MM.1S (cell line): Measurements from ENCODE around the gene LMBR1L.

ENCODE experiments used
- DNase-seq: peaks from one replicate; pipeline ENCODE4 v3.0.0-alpha.2; 2015
- H2AFZ ChIP-seq: fragments of 300-600 bp; sonication (generic); 2 replicates; pipeline ENCODE4 v1.6.0; 2016; ENCODE audit warnings: antibody characterized with exemption, low read length
- H3F3A ChIP-seq: fragments of 300-600 bp; sonication (generic); 2 replicates; pipeline ENCODE4 v1.6.1; 2016; ENCODE audit warnings: mild to moderate bottlenecking, antibody characterized with exemption, low read length, moderate library complexity, mixed read lengths; ENCODE audit not compliant: insufficient read depth
- H3K27ac ChIP-seq: fragments of 300-600 bp; sonication (generic); 2 replicates; pipeline ENCODE4 v1.5.1; 2016; ENCODE audit warnings: mild to moderate bottlenecking, low read length
- H3K27me3 ChIP-seq: fragments of 300-600 bp; sonication (generic); replicated peaks from 2 replicates; pipeline ENCODE4 v1.6.0; 2016; ENCODE audit warnings: low read length; ENCODE audit not compliant: insufficient read depth
- H3K36me3 ChIP-seq: fragments of 300-600 bp; sonication (generic); replicated peaks from 2 replicates; pipeline ENCODE4 v1.6.1; 2016; ENCODE audit warnings: mild to moderate bottlenecking, low read length, mixed read lengths; ENCODE audit not compliant: insufficient read depth
- H3K4me1 ChIP-seq: fragments of 300-600 bp; sonication (generic); 2 replicates; pipeline ENCODE4 v1.6.1; 2016; ENCODE audit warnings: low read length, mixed read lengths
- H3K4me2 ChIP-seq: fragments of 300-600 bp; sonication (generic); 2 replicates; pipeline ENCODE4 v1.6.0; 2016; ENCODE audit warnings: low read depth, low read length
- H3K4me3 ChIP-seq: fragments of 300-600 bp; sonication (generic); 2 replicates; pipeline ENCODE4 v1.5.1; 2016; ENCODE audit warnings: low read length, mixed read lengths
- H3K79me2 ChIP-seq: fragments of 300-600 bp; sonication (generic); 2 replicates; pipeline ENCODE4 v1.6.1; 2016; ENCODE audit warnings: mixed run types, low read length, mixed read lengths
- H3K9ac ChIP-seq: fragments of 300-600 bp; sonication (generic); 2 replicates; pipeline ENCODE4 v1.6.1; 2016; ENCODE audit warnings: low read length, mixed read lengths
- H3K9me2 ChIP-seq: fragments of 300-600 bp; sonication (generic); replicated peaks from 2 replicates; pipeline ENCODE4 v1.6.1; 2016; ENCODE audit warnings: mild to moderate bottlenecking, low read length, mixed read lengths; ENCODE audit not compliant: insufficient read depth
- H3K9me3 ChIP-seq: fragments of 300-600 bp; sonication (generic); replicated peaks from 2 replicates; pipeline ENCODE4 v1.6.1; 2016; ENCODE audit warnings: mild to moderate bottlenecking, low read length, mixed read lengths; ENCODE audit not compliant: insufficient read depth
- H4K20me1 ChIP-seq: fragments of 300-600 bp; sonication (generic); 2 replicates; pipeline ENCODE4 v1.6.1; 2016; ENCODE audit warnings: mild to moderate bottlenecking, low read length, moderate library complexity, mixed read lengths; ENCODE audit not compliant: insufficient read depth
- CTCF ChIP-seq: fragments of 300-600 bp; sonication (generic); IDR thresholded peaks from 2 replicates; pipeline ENCODE4 v1.5.1; 2016; ENCODE audit warnings: antibody characterized with exemption, low read length, mixed read lengths
- EZH2 ChIP-seq: fragments of 300-600 bp; sonication (generic); optimal IDR thresholded peaks from 2 replicates; pipeline ENCODE3; 2017; ENCODE audit warnings: low read depth, mild to moderate bottlenecking, antibody characterized with exemption, low read length, mixed read lengths
- EZH2phosphoT487 ChIP-seq: fragments of 300-600 bp; sonication (generic); IDR thresholded peaks from 2 replicates; pipeline ENCODE4 v1.6.1; 2018; ENCODE audit warnings: antibody characterized with exemption, low read length

Gene LMBR1L

DNA sequence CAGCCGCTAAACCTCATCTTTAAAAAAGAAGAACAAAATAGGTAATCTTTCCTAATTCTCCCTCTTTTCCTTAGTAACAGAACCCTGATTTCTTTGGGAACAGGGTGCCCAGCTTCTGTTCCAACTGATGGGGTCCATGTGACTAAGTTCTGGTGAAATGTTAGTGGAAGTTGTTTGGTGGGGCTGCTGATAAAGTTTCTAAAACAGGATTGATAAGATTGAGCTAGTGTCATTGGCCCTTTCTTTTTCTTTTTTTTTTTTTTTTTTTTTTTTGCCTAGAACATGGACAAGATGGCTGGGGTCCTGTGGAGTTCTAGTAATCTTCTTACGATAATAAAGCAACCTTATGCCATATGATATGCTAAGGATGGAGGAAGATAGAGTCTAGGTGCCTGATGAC is 36.7 kb upstream of the LMBR1L start:
- H3K79me2 ChIP-seq = no peaks in the 10 kb centered on the region
- no peak for DNase-seq
- H4K20me1 ChIP-seq = no peaks in the 10 kb centered on the region
- H3K36me3 ChIP-seq = no peaks in the 10 kb centered on the region
- no peaks in the 10 kb centered on the region for H3F3A ChIP-seq
- H3K4me2 ChIP-seq = no peak overlapping the region
- H3K27me3 ChIP-seq = no peaks in the 10 kb centered on the region
- TF ChIP-seq CTCF = no peak
- TF ChIP-seq EZH2 = no peak
- no peak for TF ChIP-seq EZH2phosphoT487
- H3K9me3 ChIP-seq = no peaks in the 10 kb centered on the region
- peaks cover 3% of the 10 kb centered on the region; the same call in 1 of the 2 replicates for H3K4me1 ChIP-seq
- H3K4me3 ChIP-seq = no peak overlapping the region
- H3K9ac ChIP-seq = no peak overlapping the region
- H2AFZ ChIP-seq = no peak overlapping the region
- no peak overlapping the region for H3K27ac ChIP-seq
- no peaks in the 10 kb centered on the region for H3K9me2 ChIP-seq

DNA sequence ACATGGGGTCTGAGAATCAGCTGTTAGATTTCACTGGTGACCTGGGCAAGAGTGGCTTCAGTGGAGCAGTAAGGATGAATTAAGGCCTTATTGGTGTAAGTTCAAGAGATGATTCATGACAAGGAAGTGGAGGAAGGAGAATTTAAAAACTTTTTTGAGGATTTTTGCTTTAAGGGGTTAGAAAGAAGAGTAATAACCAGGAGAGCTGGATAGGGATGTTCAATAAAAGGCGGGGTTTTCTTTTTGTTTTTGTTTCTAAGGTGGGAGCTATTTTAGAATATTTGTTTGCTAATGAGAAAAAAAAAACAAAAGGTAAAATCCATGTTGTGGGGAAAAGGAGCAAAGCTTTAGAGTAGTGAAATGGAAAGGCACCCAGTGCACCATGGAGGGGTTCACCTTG is 35.8 kb upstream of the LMBR1L start:
- Histone ChIP-seq H2AFZ (no peak overlapping the region), H3K9me3 (no peaks in the 10 kb centered on the region), H3K79me2 (no peaks in the 10 kb centered on the region), H3F3A (no peaks in the 10 kb centered on the region), H4K20me1 (no peaks in the 10 kb centered on the region), H3K9me2 (no peaks in the 10 kb centered on the region), H3K27me3 (no peaks in the 10 kb centered on the region), H3K27ac (no peak overlapping the region), H3K9ac (no peak overlapping the region), H3K4me3 (no peak overlapping the region), H3K4me2 (no peak overlapping the region), H3K4me1 (peaks cover 3% of the 10 kb centered on the region; the same call in 1 of the 2 replicates), H3K36me3 (no peaks in the 10 kb centered on the region)
- no peak for DNase-seq
- TF ChIP-seq EZH2phosphoT487 (no peak), CTCF (no peak), EZH2 (no peak)

- Histone ChIP-seq H3K9me2 (no peaks in the 10 kb centered on the region), H3K9ac (no peak overlapping the region), H3K4me1 (peaks cover 3% of the 10 kb centered on the region; the same call in 1 of the 2 replicates), H2AFZ (no peak overlapping the region), H3K4me2 (no peak overlapping the region), H3K27me3 (no peaks in the 10 kb centered on the region), H3F3A (no peaks in the 10 kb centered on the region), H3K79me2 (no peaks in the 10 kb centered on the region), H3K9me3 (no peaks in the 10 kb centered on the region), H4K20me1 (no peaks in the 10 kb centered on the region), H3K27ac (no peak overlapping the region), H3K36me3 (no peaks in the 10 kb centered on the region), H3K4me3 (no peak overlapping the region)
- TF ChIP-seq CTCF (no peak), EZH2phosphoT487 (no peak), EZH2 (no peak)
- DNase-seq = no peak
Measured at GRCh38 chr12:49144384-49144783, 33.7 kb upstream of the LMBR1L start.
